ENCODE measurements around the gene NDST1. TPM values are rescaled to one million over a fixed set of nuclear protein-coding genes. Genes with fewer than 3 reads are reported as not detected.

NDST1 gene
- total and polyA plus RNA-seq, 2 donors (not counting 3 experiments of a cell fraction or from before 2014, with no cell fraction given) = 38.6 to 102 TPM

- no peak for FAIRE-seq
- no peak overlapping the region for H3K4me3 ChIP-seq (replicated peaks in 1 of 3; ENCODE audit: insufficient read depth in 1 of 3, low read depth in 1 of 3, low read length in 3 of 3)
- H4K20me1 ChIP-seq (replicated peaks; ENCODE audit: control insufficient read depth, extremely low read depth, insufficient read depth, low read length) = no peaks in the 10 kb centered on the region
- intact Hi-C loops (cut with micrococcal nuclease) (no loop called here), dilution Hi-C loops (cut with MboI; ENCODE audit: extremely low pct_ligation_motif_present, low sequenced_read_pairs) (no loop called here)
- no peak overlapping the region for H2AFZ ChIP-seq (ENCODE audit: low read depth, low read length)
- no peak for DNase-seq (ENCODE audit: low read depth, low spot score)
- POLR2A ChIA-PET = no interaction called here
- H3K36me3 ChIP-seq (ENCODE audit: control insufficient read depth in 2 of 2, extremely low read depth in 1 of 2, insufficient read depth in 2 of 2, low read length in 2 of 2) = peaks cover 0 to 11% of the 10 kb centered on the region in 2 experiments
- no peak overlapping the region for H3K9ac ChIP-seq (replicated peaks; ENCODE audit: extremely low read depth, insufficient read depth, low read length)
- no peak overlapping the region for H3K27ac ChIP-seq (ENCODE audit: insufficient read depth, low read depth, low read length)
- H3K4me1 ChIP-seq (ENCODE audit: control insufficient read depth, extremely low read depth, insufficient read depth, low read length) = no peaks in the 10 kb centered on the region
- H3K79me2 ChIP-seq (ENCODE audit: control insufficient read depth, insufficient read depth, low read length) = no peaks in the 10 kb centered on the region
- no peak overlapping the region for H3K4me2 ChIP-seq (ENCODE audit: insufficient read depth, low read length)
- no TSS peak for BruUV-seq (replicated peaks)
- no peaks in the 10 kb centered on the region for H3K9me3 ChIP-seq (replicated peaks; ENCODE audit: control insufficient read depth, insufficient read depth, low read length)
- H3K27me3 ChIP-seq (ENCODE audit: control insufficient read depth in 2 of 2, insufficient read depth in 2 of 2, low read length in 2 of 2) = no peaks in the 10 kb centered on the region
- TF ChIP-seq, protein P1, sequence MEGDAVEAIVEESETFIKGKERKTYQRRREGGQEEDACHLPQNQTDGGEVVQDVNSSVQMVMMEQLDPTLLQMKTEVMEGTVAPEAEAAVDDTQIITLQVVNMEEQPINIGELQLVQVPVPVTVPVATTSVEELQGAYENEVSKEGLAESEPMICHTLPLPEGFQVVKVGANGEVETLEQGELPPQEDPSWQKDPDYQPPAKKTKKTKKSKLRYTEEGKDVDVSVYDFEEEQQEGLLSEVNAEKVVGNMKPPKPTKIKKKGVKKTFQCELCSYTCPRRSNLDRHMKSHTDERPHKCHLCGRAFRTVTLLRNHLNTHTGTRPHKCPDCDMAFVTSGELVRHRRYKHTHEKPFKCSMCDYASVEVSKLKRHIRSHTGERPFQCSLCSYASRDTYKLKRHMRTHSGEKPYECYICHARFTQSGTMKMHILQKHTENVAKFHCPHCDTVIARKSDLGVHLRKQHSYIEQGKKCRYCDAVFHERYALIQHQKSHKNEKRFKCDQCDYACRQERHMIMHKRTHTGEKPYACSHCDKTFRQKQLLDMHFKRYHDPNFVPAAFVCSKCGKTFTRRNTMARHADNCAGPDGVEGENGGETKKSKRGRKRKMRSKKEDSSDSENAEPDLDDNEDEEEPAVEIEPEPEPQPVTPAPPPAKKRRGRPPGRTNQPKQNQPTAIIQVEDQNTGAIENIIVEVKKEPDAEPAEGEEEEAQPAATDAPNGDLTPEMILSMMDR (IDR thresholded peaks at IDR 0.05; ENCODE audit: extremely low read depth in 1 of 2, insufficient read depth in 1 of 2, low read depth in 1 of 2, low read length in 2 of 2) = no peak
- TF ChIP-seq JUN (IDR thresholded peaks at IDR 0.05; ENCODE audit: borderline replicate concordance, insufficient read depth, insufficient read length, low read depth) (no peak), POLR2A (IDR thresholded peaks at IDR 0.05; ENCODE audit: low read depth, low read length) (no peak), EZH2 (IDR thresholded peaks at IDR 0.05; ENCODE audit: borderline replicate concordance, low read depth, low read length, severe bottlenecking) (no peak), POLR2AphosphoS5 (IDR thresholded peaks at IDR 0.05; ENCODE audit: insufficient read depth, low read depth, low read length) (no peak), GATA2 (IDR thresholded peaks at IDR 0.05; ENCODE audit: insufficient read depth, insufficient read length, low read depth, low read length) (no peak), FOS (IDR thresholded peaks at IDR 0.05; ENCODE audit: borderline replicate concordance, insufficient read depth, low read length) (no peak), MYC (IDR thresholded peaks at IDR 0.05; ENCODE audit: low read depth, low read length) (no peak)
- TF ChIP-seq, protein P2, sequence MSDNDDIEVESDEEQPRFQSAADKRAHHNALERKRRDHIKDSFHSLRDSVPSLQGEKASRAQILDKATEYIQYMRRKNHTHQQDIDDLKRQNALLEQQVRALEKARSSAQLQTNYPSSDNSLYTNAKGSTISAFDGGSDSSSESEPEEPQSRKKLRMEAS (IDR thresholded peaks at IDR 0.05; ENCODE audit: insufficient read depth, insufficient read length) = no peak
- CTCF ChIA-PET = interaction anchor here (1.2 to 7.6 kb wide), 18 partner anchors 10 to 288 kb away, joined by 3 to 123 read pairs (median 8); partner anchors contain the start of genes IRGM, MYOZ3, RBM22 and SMIM3
- H3K9me1 ChIP-seq (replicated peaks; ENCODE audit: control insufficient read depth, extremely low read depth, insufficient read depth, low read length) = no peaks in the 10 kb centered on the region
Measured at GRCh38 chr5:150559088-150559487, 51.2 kb downstream of the NDST1 start.

All from endothelial cell of umbilical vein (primary cell).